ENCODE data around the gene PIK3R6. TPM values are rescaled to one million over a fixed set of nuclear protein-coding genes. Genes with fewer than 3 reads are reported as not detected.
A peak's percentile ranks its signal among the peaks of the same experiment; 100 is the strongest.

Gene PIK3R6
- total and polyA plus RNA-seq, 2 of the 13 experiments (the other 11 are each of a cell fraction or from before 2014, with no cell fraction given) = not detected

DNA sequence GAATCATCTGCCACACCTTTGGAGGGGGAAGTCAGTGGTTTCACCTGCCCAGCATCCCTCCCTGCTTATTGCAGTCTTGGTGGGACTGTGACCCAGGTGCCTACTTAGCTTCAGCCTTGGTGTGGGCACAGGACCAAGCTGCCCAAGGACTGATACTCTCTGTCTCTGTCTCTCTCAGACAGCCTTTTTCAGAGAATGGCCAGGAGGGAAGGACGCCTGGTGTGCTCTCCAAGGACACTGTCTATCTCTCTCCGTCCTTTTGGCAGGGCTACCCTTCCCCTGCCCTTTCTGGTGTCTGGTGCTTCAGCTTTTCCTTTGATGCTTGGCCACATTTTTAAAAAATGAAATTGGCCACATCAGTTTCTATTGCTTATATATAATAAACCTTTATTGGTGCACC, 19.6 kb downstream of the PIK3R6 start (continued):
- TF ChIP-seq ZBTB8A (CRISPR knock-in tag; IDR thresholded peaks at IDR 0.05; ENCODE audit: borderline replicate concordance, low read depth) (no peak), SMAD9 (CRISPR knock-in tag; IDR thresholded peaks at IDR 0.05) (no peak), ZNF746 (CRISPR knock-in tag; IDR thresholded peaks at IDR 0.05) (no peak), RFX1 (IDR thresholded peaks at IDR 0.05) (no peak), ZBTB3 (CRISPR knock-in tag; IDR thresholded peaks at IDR 0.05; ENCODE audit: borderline replicate concordance, low read depth) (no peak), EZH2 (conservative IDR thresholded peaks at IDR 0.05; ENCODE audit: low read depth, low read length) (no peak)
- TF ChIP-seq, protein P1, sequence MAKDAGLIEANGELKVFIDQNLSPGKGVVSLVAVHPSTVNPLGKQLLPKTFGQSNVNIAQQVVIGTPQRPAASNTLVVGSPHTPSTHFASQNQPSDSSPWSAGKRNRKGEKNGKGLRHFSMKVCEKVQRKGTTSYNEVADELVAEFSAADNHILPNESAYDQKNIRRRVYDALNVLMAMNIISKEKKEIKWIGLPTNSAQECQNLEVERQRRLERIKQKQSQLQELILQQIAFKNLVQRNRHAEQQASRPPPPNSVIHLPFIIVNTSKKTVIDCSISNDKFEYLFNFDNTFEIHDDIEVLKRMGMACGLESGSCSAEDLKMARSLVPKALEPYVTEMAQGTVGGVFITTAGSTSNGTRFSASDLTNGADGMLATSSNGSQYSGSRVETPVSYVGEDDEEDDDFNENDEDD (CRISPR knock-in tag; IDR thresholded peaks at IDR 0.05; ENCODE audit: borderline replicate concordance) = no peak
- TF ChIP-seq, protein P2, sequence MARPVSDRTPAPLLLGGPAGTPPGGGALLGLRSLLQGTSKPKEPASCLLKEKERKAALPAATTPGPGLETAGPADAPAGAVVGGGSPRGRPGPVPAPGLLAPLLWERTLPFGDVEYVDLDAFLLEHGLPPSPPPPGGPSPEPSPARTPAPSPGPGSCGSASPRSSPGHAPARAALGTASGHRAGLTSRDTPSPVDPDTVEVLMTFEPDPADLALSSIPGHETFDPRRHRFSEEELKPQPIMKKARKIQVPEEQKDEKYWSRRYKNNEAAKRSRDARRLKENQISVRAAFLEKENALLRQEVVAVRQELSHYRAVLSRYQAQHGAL (CRISPR knock-in tag; IDR thresholded peaks at IDR 0.05; ENCODE audit: not compliant biosample characterization) = no peak

DNA sequence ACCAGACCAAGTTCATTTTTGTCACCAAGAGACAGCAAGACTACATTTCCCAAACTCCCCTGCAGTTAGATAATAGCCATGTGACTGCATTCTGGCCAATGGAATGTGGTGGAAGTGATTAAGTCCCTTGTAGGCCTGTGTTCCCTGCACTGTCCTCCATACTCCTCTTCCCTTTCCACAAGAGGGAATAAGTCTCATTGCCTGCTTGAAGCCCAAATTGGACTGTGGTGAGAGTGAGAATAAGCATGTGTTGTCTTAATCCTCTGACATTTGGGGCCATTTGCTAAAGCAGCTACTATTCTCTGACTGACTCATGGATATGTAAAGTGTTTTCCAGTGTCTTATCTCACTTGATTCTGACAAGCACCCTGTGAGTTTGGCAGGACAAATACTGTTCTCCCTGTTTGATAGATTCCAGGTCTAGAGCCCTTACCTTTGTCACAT, 20.7 kb downstream of the PIK3R6 start:
- ChIA-PET POLR2A (no interaction called here), CTCF (ENCODE audit: low intra/inter-chr PET ratio, low total read pairs) (no interaction called here)
- Histone ChIP-seq H3K9me3 (ENCODE audit: low read length) (no peaks in the 10 kb centered on the region), H4K20me1 (ENCODE audit: insufficient read depth, low read length) (no peaks in the 10 kb centered on the region), H3K36me3 (replicated peaks in 1 of 2; ENCODE audit: control insufficient read depth in 1 of 2, insufficient read depth in 2 of 2, low read length in 2 of 2) (no peaks in the 10 kb centered on the region), H3K79me2 (ENCODE audit: insufficient read depth, low read length) (no peaks in the 10 kb centered on the region), H3K27me3 (ENCODE audit: control insufficient read depth in 1 of 2, insufficient read depth in 2 of 2, low read length in 2 of 2) (peaks cover 0 to 4% of the 10 kb centered on the region in 2 experiments; a peak in 2 of 5 replicates), H3K9ac (ENCODE audit: insufficient read depth, low read depth, low read length) (no peak overlapping the region), H3K27ac (ENCODE audit: extremely low read length, insufficient read depth, low read length) (no peak overlapping the region), H3K4me1 (ENCODE audit: insufficient read depth, low read length) (no peaks in the 10 kb centered on the region), H2AFZ (ENCODE audit: low read length) (no peak overlapping the region), H3K4me3 (replicated peaks in 1 of 3; ENCODE audit: insufficient read depth in 1 of 3, low read depth in 2 of 3, low read length in 3 of 3) (no peak overlapping the region), H3K4me2 (ENCODE audit: low read depth, low read length) (no peak overlapping the region)
- peak; percentile 43; the same call in 1 of the 3 replicates for ATAC-seq
- BruUV-seq (replicated peaks) = no TSS peak
- peak; percentile 33 for DNase-seq (ENCODE audit: low spot score)
- peak; percentile 43 for FAIRE-seq
- in situ Hi-C loops (cut with HindIII; ENCODE audit: extremely low pct_ligation_motif_present, low pct_unique_long_range_greater_than_20kb) = no loop called here
- intact Hi-C loops (cut with micrococcal nuclease; ENCODE audit: unreplicated experiment) = no loop called here
- no peak for TF ChIP-seq SUZ12 (IDR thresholded peaks at IDR 0.05; ENCODE audit: low read depth, low read length)
- TF ChIP-seq ZNF790 (CRISPR knock-in tag; IDR thresholded peaks at IDR 0.05; ENCODE audit: borderline replicate concordance) = no peak
- peak; percentile 95 for TF ChIP-seq THAP11 (CRISPR knock-in tag; IDR thresholded peaks at IDR 0.05)
- TF ChIP-seq WIZ (CRISPR knock-in tag; IDR thresholded peaks at IDR 0.05) = no peak
- no peak for TF ChIP-seq GABPB1 (CRISPR knock-in tag; IDR thresholded peaks at IDR 0.05)
- TF ChIP-seq HNRNPLL (IDR thresholded peaks at IDR 0.05; ENCODE audit: low read depth, low read length, poor library complexity, severe bottlenecking) = no peak
- peak; percentile 73 for TF ChIP-seq NFYB (CRISPR knock-in tag; IDR thresholded peaks at IDR 0.05)
- TF ChIP-seq ZFP36 (IDR thresholded peaks at IDR 0.05; ENCODE audit: borderline replicate concordance, low read depth, low read length, partially characterized antibody) = no peak
- TF ChIP-seq, protein P3, sequence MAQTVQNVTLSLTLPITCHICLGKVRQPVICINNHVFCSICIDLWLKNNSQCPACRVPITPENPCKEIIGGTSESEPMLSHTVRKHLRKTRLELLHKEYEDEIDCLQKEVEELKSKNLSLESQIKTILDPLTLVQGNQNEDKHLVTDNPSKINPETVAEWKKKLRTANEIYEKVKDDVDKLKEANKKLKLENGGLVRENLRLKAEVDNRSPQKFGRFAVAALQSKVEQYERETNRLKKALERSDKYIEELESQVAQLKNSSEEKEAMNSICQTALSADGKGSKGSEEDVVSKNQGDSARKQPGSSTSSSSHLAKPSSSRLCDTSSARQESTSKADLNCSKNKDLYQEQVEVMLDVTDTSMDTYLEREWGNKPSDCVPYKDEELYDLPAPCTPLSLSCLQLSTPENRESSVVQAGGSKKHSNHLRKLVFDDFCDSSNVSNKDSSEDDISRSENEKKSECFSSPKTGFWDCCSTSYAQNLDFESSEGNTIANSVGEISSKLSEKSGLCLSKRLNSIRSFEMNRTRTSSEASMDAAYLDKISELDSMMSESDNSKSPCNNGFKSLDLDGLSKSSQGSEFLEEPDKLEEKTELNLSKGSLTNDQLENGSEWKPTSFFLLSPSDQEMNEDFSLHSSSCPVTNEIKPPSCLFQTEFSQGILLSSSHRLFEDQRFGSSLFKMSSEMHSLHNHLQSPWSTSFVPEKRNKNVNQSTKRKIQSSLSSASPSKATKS (CRISPR knock-in tag; IDR thresholded peaks at IDR 0.05) = no peak
- no peak for TF ChIP-seq ELF3 (CRISPR knock-in tag; IDR thresholded peaks at IDR 0.05)
- TF ChIP-seq, protein P4, sequence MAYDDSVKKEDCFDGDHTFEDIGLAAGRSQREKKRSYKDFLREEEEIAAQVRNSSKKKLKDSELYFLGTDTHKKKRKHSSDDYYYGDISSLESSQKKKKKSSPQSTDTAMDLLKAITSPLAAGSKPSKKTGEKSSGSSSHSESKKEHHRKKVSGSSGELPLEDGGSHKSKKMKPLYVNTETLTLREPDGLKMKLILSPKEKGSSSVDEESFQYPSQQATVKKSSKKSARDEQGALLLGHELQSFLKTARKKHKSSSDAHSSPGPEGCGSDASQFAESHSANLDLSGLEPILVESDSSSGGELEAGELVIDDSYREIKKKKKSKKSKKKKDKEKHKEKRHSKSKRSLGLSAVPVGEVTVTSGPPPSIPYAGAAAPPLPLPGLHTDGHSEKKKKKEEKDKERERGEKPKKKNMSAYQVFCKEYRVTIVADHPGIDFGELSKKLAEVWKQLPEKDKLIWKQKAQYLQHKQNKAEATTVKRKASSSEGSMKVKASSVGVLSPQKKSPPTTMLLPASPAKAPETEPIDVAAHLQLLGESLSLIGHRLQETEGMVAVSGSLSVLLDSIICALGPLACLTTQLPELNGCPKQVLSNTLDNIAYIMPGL (CRISPR knock-in tag; IDR thresholded peaks at IDR 0.05; ENCODE audit: borderline replicate concordance in 1 of 2, low read depth in 1 of 2) = no peak

All from HepG2 (cell line).